WTC11 (cell line): ENCODE measurements around the gene ADISSP. TPM values are rescaled to one million over a fixed set of nuclear protein-coding genes. Genes with fewer than 3 reads are reported as not detected.

Experiments
- ATAC-seq: fragments of 200-7000 bp; cut with Tn5 transposase; 2 replicates; pipeline ENCODE4 v1.10.0; 2021; ENCODE audit warnings: mild to moderate bottlenecking, moderate library complexity
- CTCF ChIA-PET: fragments of 300-600 bp; sonication (Branson Sonifier 250); formaldehyde crosslinking; loops from one replicate; lab custom pipeline; 2021; ENCODE audit warnings: antibody characterized with exemption; lab: Charles Lee
- POLR2A ChIA-PET: fragments of 350-600 bp; sonication (Branson Sonifier 250); formaldehyde crosslinking; loops from one replicate; lab custom pipeline; 2021; ENCODE audit warnings: antibody characterized with exemption; lab: Charles Lee
- DNase-seq: peaks from one replicate; pipeline ENCODE4 v3.0.0; 2021; ENCODE audit warnings: low spot score
- H3K27ac Mint-ChIP-seq: 2 replicates; pipeline ENCODE4 v1.8.0; 2021; ENCODE audit warnings: mixed read lengths
- H3K27me3 Mint-ChIP-seq: 2 replicates; pipeline ENCODE4 v1.8.0; 2021; ENCODE audit warnings: low read depth, mild to moderate bottlenecking, moderate library complexity, mixed read lengths
- H3K36me3 Mint-ChIP-seq: 2 replicates; pipeline ENCODE4 v1.8.0; 2021; ENCODE audit warnings: mixed read lengths
- H3K4me1 Mint-ChIP-seq: 2 replicates; pipeline ENCODE4 v1.8.0; 2022; ENCODE audit warnings: mixed read lengths
- H3K4me3 Mint-ChIP-seq: 2 replicates; pipeline ENCODE4 v1.8.0; 2021; ENCODE audit warnings: mild to moderate bottlenecking, moderate library complexity, mixed read lengths
- H3K9me3 Mint-ChIP-seq: 2 replicates; pipeline ENCODE4 v1.8.0; 2021; ENCODE audit warnings: mixed read lengths
- FOXK1 ChIP-seq: sonication (generic); formaldehyde crosslinking; IDR thresholded peaks from 2 replicates; pipeline ENCODE4 v1.8.0; 2022; ENCODE audit warnings: mild to moderate bottlenecking, moderate library complexity, missing genetic modification reagents
- HMGA2 ChIP-seq: fragments of 250-450 bp; sonication (Bioruptor Pico); IDR thresholded peaks from 2 replicates; pipeline ENCODE4 v1.4.0; 2021; ENCODE audit warnings: mild to moderate bottlenecking, moderate library complexity
- JAZF1 ChIP-seq: fragments of 250-450 bp; sonication (Bioruptor Pico); IDR thresholded peaks from 2 replicates; pipeline ENCODE4 v1.9.0; 2021; ENCODE audit warnings: moderate library complexity, mild to moderate bottlenecking, inconsistent platforms
- NR3C1 ChIP-seq: sonication (generic); formaldehyde crosslinking; conservative IDR thresholded peaks from 2 replicates; pipeline ENCODE4 v1.8.1; 2023; ENCODE audit warnings: low read depth, mild to moderate bottlenecking, missing genetic modification reagents
- TEAD4 ChIP-seq: sonication (generic); formaldehyde crosslinking; IDR thresholded peaks from 2 replicates; pipeline ENCODE4 v1.8.0; 2022; ENCODE audit warnings: mild to moderate bottlenecking, missing genetic modification reagents
- ZNF121 ChIP-seq: sonication (generic); formaldehyde crosslinking; IDR thresholded peaks from 2 replicates; pipeline ENCODE4 v1.8.0; 2023; ENCODE audit warnings: missing genetic modification reagents
- total RNA-seq: library from RNA; stranded (reverse); gene quantifications from 3 replicates; pipeline ENCODE4 v1.2.3, GENCODE V29; 2021
- TF ChIP-seq, protein P1 (sequence below): sonication (generic); formaldehyde crosslinking; IDR thresholded peaks from 2 replicates; pipeline ENCODE4 v1.8.1; 2022; ENCODE audit warnings: mild to moderate bottlenecking, moderate library complexity, missing genetic modification reagents
- TF ChIP-seq, protein P2 (sequence below): sonication (generic); formaldehyde crosslinking; IDR thresholded peaks from 2 replicates; pipeline ENCODE4 v1.8.1; 2022; ENCODE audit warnings: mild to moderate bottlenecking, missing genetic modification reagents, moderate library complexity, borderline replicate concordance
- TF ChIP-seq, protein P3 (sequence below): sonication (generic); formaldehyde crosslinking; IDR thresholded peaks from 2 replicates; pipeline ENCODE4 v1.8.1; 2023; ENCODE audit warnings: mild to moderate bottlenecking, missing genetic modification reagents
- TF ChIP-seq, protein P4 (sequence below): sonication (generic); formaldehyde crosslinking; conservative IDR thresholded peaks from 2 replicates; pipeline ENCODE4 v1.8.1; 2023; ENCODE audit warnings: mild to moderate bottlenecking, low read depth, missing genetic modification reagents, moderate library complexity
- TF ChIP-seq, protein P5 (sequence below): fragments of 250-450 bp; sonication (Bioruptor Pico); IDR thresholded peaks from 2 replicates; pipeline ENCODE4 v1.9.0; 2021; ENCODE audit warnings: mild to moderate bottlenecking, borderline replicate concordance
- TF ChIP-seq, protein P6 (sequence below): sonication (generic); formaldehyde crosslinking; IDR thresholded peaks from 2 replicates; pipeline ENCODE4 v1.8.0; 2022; ENCODE audit warnings: mild to moderate bottlenecking, missing genetic modification reagents
- TF ChIP-seq, protein P7 (sequence below): sonication (generic); formaldehyde crosslinking; IDR thresholded peaks from 2 replicates; pipeline ENCODE4 v1.8.0; 2022; ENCODE audit warnings: mild to moderate bottlenecking, missing genetic modification reagents
- TF ChIP-seq, protein P8 (sequence below): sonication (generic); formaldehyde crosslinking; IDR thresholded peaks from 2 replicates; pipeline ENCODE4 v1.8.0; 2022; ENCODE audit warnings: missing genetic modification reagents

Gene ADISSP
- total RNA-seq, 1 experiment from 2014 or later = 129 TPM

DNA sequence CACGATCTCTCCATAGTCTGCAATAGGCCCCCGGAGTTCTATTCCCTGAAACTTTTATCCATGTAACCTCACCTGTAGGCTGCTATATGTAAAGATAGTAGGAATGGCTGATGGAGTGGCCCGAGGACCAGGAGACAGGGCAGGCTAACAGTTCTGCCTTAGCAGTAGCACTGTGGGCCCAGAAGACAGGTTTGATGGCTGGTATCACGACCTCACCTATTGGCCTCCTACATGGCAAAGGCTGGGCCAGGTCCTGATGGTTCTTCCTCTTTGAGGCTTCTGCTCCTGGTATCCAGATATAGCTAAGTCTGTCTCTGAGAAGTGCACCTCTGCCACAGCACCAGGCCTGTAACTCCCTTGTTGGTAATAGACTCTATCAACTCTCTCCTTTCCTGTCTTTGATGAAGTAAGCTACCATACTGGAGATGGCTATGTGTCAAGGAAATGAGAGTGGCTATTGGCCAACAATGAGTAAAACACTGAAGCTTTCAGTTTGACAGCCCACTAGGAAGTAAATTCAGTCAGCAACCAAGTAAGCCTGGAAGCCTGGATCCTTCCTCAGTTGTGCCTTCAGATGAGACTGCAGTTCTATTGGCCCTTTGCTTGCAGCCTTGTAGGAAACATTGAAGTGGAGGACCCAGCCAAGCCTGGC is 8.0 kb upstream of the ADISSP start:
- no peaks in the 10 kb centered on the region for H3K36me3 Mint-ChIP-seq
- H3K9me3 Mint-ChIP-seq = no peaks in the 10 kb centered on the region
- H3K4me3 Mint-ChIP-seq = no peak overlapping the region
- DNase-seq = no peak
- H3K27me3 Mint-ChIP-seq = peaks cover 65% of the 10 kb centered on the region
- no peak overlapping the region for H3K27ac Mint-ChIP-seq
- ATAC-seq = no peak
- H3K4me1 Mint-ChIP-seq = peaks cover 16% of the 10 kb centered on the region
- ChIA-PET CTCF (interaction anchor here (0.6 to 1.4 kb wide), 3 partner anchors 10 to 1312 kb away, joined by 3 to 4 read pairs (median 4); partner anchors contain the start of genes AP5S1 and CENPB), POLR2A (no interaction called here)
- TF ChIP-seq JAZF1 (no peak), NR3C1 (no peak), ZNF121 (CRISPR knock-in tag) (no peak), TEAD4 (CRISPR knock-in tag) (no peak)
- TF ChIP-seq, protein P1, sequence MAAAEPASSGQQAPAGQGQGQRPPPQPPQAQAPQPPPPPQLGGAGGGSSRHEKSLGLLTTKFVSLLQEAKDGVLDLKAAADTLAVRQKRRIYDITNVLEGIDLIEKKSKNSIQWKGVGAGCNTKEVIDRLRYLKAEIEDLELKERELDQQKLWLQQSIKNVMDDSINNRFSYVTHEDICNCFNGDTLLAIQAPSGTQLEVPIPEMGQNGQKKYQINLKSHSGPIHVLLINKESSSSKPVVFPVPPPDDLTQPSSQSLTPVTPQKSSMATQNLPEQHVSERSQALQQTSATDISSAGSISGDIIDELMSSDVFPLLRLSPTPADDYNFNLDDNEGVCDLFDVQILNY = no peak
- TF ChIP-seq, protein P2, sequence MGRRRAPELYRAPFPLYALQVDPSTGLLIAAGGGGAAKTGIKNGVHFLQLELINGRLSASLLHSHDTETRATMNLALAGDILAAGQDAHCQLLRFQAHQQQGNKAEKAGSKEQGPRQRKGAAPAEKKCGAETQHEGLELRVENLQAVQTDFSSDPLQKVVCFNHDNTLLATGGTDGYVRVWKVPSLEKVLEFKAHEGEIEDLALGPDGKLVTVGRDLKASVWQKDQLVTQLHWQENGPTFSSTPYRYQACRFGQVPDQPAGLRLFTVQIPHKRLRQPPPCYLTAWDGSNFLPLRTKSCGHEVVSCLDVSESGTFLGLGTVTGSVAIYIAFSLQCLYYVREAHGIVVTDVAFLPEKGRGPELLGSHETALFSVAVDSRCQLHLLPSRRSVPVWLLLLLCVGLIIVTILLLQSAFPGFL = no peak
- TF ChIP-seq, protein P3, sequence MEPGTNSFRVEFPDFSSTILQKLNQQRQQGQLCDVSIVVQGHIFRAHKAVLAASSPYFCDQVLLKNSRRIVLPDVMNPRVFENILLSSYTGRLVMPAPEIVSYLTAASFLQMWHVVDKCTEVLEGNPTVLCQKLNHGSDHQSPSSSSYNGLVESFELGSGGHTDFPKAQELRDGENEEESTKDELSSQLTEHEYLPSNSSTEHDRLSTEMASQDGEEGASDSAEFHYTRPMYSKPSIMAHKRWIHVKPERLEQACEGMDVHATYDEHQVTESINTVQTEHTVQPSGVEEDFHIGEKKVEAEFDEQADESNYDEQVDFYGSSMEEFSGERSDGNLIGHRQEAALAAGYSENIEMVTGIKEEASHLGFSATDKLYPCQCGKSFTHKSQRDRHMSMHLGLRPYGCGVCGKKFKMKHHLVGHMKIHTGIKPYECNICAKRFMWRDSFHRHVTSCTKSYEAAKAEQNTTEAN (CRISPR knock-in tag) = no peak
- TF ChIP-seq, protein P4, sequence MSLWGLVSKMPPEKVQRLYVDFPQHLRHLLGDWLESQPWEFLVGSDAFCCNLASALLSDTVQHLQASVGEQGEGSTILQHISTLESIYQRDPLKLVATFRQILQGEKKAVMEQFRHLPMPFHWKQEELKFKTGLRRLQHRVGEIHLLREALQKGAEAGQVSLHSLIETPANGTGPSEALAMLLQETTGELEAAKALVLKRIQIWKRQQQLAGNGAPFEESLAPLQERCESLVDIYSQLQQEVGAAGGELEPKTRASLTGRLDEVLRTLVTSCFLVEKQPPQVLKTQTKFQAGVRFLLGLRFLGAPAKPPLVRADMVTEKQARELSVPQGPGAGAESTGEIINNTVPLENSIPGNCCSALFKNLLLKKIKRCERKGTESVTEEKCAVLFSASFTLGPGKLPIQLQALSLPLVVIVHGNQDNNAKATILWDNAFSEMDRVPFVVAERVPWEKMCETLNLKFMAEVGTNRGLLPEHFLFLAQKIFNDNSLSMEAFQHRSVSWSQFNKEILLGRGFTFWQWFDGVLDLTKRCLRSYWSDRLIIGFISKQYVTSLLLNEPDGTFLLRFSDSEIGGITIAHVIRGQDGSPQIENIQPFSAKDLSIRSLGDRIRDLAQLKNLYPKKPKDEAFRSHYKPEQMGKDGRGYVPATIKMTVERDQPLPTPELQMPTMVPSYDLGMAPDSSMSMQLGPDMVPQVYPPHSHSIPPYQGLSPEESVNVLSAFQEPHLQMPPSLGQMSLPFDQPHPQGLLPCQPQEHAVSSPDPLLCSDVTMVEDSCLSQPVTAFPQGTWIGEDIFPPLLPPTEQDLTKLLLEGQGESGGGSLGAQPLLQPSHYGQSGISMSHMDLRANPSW (CRISPR knock-in tag) = no peak
- TF ChIP-seq, all 79 proteins: peak for 0

DNA sequence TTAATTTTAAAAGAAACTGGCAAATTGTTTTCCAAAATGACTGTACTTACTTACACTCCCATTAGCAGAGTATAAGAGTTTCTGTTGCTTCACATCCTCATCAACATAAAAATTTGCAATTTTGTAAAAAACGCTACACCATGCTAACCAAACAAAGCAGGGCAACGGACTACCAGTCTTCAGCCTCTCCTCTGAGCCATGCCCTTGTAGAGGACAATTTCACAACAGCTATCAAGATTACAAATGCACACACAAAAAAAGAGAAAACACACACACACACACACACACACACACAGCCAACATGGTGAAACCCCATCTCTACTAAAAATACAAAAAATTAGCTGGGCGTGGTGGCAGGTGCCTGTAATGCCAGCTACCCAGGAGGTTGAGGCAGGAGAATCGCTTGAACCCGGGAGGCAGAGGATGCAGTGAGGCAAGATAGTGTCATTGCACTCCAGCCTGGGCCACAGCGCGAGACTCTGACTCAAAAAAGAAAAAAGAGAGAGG is 4.1 kb upstream of the ADISSP start:
- CTCF ChIA-PET = interaction anchor here (1.0 to 1.4 kb wide), 2 partner anchors 10 to 93 kb away, joined by 3 to 5 read pairs; partner anchors contain the start of gene SPEF1
- Mint-ChIP-seq H3K4me1 (peaks cover 12% of the 10 kb centered on the region), H3K27me3 (peaks cover 31% of the 10 kb centered on the region), H3K9me3 (no peaks in the 10 kb centered on the region), H3K27ac (no peak overlapping the region), H3K36me3 (no peaks in the 10 kb centered on the region), H3K4me3 (no peak overlapping the region)
- POLR2A ChIA-PET = no interaction called here
- no peak for ATAC-seq
- DNase-seq = no peak
- TF ChIP-seq FOXK1 = no peak
- TF ChIP-seq, protein P5, sequence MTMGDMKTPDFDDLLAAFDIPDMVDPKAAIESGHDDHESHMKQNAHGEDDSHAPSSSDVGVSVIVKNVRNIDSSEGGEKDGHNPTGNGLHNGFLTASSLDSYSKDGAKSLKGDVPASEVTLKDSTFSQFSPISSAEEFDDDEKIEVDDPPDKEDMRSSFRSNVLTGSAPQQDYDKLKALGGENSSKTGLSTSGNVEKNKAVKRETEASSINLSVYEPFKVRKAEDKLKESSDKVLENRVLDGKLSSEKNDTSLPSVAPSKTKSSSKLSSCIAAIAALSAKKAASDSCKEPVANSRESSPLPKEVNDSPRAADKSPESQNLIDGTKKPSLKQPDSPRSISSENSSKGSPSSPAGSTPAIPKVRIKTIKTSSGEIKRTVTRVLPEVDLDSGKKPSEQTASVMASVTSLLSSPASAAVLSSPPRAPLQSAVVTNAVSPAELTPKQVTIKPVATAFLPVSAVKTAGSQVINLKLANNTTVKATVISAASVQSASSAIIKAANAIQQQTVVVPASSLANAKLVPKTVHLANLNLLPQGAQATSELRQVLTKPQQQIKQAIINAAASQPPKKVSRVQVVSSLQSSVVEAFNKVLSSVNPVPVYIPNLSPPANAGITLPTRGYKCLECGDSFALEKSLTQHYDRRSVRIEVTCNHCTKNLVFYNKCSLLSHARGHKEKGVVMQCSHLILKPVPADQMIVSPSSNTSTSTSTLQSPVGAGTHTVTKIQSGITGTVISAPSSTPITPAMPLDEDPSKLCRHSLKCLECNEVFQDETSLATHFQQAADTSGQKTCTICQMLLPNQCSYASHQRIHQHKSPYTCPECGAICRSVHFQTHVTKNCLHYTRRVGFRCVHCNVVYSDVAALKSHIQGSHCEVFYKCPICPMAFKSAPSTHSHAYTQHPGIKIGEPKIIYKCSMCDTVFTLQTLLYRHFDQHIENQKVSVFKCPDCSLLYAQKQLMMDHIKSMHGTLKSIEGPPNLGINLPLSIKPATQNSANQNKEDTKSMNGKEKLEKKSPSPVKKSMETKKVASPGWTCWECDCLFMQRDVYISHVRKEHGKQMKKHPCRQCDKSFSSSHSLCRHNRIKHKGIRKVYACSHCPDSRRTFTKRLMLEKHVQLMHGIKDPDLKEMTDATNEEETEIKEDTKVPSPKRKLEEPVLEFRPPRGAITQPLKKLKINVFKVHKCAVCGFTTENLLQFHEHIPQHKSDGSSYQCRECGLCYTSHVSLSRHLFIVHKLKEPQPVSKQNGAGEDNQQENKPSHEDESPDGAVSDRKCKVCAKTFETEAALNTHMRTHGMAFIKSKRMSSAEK (CRISPR knock-in tag) = no peak
- TF ChIP-seq, protein P6, sequence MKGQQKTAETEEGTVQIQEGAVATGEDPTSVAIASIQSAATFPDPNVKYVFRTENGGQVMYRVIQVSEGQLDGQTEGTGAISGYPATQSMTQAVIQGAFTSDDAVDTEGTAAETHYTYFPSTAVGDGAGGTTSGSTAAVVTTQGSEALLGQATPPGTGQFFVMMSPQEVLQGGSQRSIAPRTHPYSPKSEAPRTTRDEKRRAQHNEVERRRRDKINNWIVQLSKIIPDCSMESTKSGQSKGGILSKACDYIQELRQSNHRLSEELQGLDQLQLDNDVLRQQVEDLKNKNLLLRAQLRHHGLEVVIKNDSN (CRISPR knock-in tag) = no peak
- TF ChIP-seq, protein P7, sequence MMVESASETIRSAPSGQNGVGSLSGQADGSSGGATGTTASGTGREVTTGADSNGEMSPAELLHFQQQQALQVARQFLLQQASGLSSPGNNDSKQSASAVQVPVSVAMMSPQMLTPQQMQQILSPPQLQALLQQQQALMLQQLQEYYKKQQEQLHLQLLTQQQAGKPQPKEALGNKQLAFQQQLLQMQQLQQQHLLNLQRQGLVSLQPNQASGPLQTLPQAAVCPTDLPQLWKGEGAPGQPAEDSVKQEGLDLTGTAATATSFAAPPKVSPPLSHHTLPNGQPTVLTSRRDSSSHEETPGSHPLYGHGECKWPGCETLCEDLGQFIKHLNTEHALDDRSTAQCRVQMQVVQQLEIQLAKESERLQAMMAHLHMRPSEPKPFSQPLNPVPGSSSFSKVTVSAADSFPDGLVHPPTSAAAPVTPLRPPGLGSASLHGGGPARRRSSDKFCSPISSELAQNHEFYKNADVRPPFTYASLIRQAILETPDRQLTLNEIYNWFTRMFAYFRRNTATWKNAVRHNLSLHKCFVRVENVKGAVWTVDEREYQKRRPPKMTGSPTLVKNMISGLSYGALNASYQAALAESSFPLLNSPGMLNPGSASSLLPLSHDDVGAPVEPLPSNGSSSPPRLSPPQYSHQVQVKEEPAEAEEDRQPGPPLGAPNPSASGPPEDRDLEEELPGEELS (CRISPR knock-in tag) = no peak
- TF ChIP-seq HMGA2 (CRISPR knock-in tag) = no peak
- TF ChIP-seq, protein P8, sequence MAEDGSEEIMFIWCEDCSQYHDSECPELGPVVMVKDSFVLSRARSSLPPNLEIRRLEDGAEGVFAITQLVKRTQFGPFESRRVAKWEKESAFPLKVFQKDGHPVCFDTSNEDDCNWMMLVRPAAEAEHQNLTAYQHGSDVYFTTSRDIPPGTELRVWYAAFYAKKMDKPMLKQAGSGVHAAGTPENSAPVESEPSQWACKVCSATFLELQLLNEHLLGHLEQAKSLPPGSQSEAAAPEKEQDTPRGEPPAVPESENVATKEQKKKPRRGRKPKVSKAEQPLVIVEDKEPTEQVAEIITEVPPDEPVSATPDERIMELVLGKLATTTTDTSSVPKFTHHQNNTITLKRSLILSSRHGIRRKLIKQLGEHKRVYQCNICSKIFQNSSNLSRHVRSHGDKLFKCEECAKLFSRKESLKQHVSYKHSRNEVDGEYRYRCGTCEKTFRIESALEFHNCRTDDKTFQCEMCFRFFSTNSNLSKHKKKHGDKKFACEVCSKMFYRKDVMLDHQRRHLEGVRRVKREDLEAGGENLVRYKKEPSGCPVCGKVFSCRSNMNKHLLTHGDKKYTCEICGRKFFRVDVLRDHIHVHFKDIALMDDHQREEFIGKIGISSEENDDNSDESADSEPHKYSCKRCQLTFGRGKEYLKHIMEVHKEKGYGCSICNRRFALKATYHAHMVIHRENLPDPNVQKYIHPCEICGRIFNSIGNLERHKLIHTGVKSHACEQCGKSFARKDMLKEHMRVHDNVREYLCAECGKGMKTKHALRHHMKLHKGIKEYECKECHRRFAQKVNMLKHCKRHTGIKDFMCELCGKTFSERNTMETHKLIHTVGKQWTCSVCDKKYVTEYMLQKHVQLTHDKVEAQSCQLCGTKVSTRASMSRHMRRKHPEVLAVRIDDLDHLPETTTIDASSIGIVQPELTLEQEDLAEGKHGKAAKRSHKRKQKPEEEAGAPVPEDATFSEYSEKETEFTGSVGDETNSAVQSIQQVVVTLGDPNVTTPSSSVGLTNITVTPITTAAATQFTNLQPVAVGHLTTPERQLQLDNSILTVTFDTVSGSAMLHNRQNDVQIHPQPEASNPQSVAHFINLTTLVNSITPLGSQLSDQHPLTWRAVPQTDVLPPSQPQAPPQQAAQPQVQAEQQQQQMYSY (CRISPR knock-in tag) = no peak
